HG02870 (cell line): Measurements from ENCODE around the gene CLMN.

Source experiments
- ATAC-seq: cut with Tn5 transposase; IDR thresholded peaks from one replicate; pipeline ENCODE4 v1.9.1; 2021; ENCODE audit warnings: mild to moderate bottlenecking, moderate library complexity; ENCODE audit not compliant: unreplicated experiment

The CLMN gene

DNA sequence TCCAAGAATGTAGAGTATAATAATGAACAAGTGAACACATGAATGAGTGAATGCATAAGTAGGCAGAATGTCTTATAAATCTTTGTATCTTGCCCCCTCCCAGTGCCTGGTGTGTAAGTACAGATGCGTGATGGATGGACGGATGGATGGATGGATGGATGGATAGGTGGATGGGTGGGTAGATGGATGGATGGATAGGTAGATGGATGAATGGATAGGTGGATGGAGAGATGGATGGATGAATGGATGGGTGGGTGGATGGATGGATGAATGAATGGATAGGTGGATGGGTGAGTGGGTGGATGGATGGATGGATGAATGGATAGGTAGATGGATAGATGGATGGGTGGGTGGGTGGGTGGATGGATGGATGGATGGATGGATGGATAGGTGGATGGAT, 74.4 kb downstream of the CLMN start:
- no peak for ATAC-seq

DNA sequence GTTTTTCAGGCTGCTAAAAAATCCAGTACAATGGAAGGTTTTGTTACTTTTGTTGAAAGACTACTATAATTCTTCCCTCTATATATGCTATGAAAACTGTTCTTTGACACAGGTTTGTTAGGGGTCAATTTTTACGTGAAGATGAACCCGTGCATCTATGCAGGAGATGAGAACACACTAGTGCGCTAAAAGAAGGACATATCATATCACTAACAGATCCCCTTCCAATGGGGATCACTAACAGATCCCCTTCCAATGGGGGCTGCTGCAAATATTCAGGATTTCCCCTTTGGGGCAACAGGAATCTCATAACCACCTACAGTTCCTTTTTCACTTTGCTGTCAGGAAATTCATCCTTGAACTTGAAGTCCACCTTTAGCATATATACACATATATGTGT, 75.1 kb downstream of the CLMN start:
- no peak for ATAC-seq

- ATAC-seq = no peak
These were observed 76.8 kb downstream of the CLMN start for GRCh38 chr14:95242870-95243269.

- no peak for ATAC-seq
These were observed 78.6 kb downstream of the CLMN start for GRCh38 chr14:95240859-95241813.

GRCh38 chr14:95238487-95239298, 81.0 kb downstream of the CLMN start:
- ATAC-seq = no peak

GRCh38 chr14:95237958-95238340, 81.8 kb downstream of the CLMN start:
- ATAC-seq = no peak

- ATAC-seq = no peak
These were observed 82.4 kb downstream of the CLMN start for GRCh38 chr14:95237121-95237957.

DNA sequence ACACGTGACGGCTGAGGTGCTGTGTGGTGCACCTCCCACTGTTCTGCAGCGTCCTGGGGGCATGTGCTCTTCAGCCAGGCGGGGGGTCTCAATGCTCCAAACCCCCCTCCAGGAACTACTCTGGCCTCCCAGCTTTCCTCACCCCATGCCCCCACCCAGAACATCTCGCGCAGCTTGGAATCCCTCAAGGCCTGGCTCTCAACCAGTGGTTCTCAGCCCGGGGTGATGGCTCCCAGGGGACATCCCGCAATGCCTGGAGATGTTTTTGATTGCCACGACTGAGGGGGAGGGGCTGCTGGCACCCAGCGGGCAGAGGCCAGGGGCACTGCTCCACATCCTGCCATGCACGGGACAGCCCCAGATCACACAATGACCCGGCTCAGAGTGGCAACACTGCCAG, 83.5 kb downstream of the CLMN start:
- ATAC-seq = no peak

DNA sequence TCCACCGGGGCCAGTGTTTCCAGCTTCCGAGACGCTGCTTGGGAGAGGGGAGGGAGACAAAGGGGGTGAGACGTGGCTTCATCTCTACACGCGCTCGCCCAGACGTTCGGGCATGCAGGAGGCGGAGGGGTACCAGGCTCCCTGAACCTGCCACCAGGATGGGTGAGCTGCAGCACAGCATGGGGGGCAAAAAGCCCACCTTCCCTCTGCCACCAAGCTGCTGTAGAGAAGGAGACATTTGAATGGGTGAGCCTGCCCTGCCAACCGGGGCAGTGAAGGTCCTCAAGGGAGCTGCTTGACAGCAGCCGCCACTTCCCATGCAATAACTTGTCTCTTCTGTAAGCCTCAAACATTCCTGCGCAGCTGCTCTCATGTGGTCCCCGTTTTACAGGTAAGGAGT, 83.9 kb downstream of the CLMN start:
- ATAC-seq = no peak

DNA sequence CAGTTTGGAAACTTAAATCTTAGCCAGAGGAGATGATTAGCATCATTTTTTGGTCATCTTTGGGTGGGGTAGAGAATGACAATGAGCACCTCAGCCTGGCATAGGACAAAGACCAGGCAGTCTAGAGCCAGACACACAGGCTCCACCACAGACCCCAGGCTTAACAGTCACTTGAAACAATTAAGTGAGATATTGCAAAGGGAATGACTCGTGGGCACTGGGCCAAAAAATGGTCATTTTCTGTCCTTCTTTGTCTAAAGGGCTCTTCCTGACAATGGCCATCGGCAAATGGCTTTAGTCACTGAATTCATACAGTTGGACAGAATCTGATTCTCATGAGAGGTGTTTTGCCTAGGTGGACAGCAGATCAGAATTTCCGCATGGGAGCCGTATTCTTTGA, 84.4 kb downstream of the CLMN start:
- ATAC-seq = no peak

GRCh38 chr14:95234426-95234825, 85.3 kb downstream of the CLMN start:
- no peak for ATAC-seq

- ATAC-seq = peak; percentile 95
These were observed 85.9 kb downstream of the CLMN start for GRCh38 chr14:95233702-95234241.

DNA sequence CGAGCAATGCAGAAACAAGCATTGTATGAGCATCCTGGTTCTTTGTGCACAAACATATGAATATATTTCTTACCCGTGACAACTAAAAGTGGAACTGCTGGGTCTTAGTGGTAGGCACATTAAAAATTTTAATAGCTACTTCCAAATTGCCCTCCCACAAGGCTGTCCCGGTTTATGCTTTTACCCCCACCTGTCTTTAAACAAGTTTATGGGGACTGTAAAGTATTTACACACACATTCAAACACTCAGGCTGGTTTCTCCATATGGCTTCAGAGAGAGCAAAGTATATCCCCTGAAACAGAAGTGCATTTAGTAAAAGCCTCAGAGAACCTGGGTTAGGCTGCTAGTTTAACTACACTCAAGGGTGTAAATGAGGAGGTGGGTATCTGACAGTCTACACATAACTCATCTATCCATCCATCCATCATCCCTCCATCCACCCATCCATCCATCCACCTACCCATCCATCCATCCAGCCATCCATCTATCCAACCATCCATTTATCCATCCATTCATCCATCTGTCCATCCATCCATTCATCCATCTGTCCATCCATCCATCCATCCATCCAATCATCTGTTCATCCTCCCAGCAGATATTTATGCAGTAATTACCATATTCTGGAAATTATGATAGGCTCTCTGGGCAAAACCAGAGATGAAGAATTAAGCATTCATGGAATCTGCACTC, 86.7 kb downstream of the CLMN start:
- ATAC-seq = no peak

- ATAC-seq = no peak
These were observed 87.6 kb downstream of the CLMN start for GRCh38 chr14:95231966-95232633.

- ATAC-seq = no peak
These were observed 90.0 kb downstream of the CLMN start for GRCh38 chr14:95229749-95230148.

GRCh38 chr14:95228240-95228639, 91.5 kb downstream of the CLMN start:
- ATAC-seq = no peak

DNA sequence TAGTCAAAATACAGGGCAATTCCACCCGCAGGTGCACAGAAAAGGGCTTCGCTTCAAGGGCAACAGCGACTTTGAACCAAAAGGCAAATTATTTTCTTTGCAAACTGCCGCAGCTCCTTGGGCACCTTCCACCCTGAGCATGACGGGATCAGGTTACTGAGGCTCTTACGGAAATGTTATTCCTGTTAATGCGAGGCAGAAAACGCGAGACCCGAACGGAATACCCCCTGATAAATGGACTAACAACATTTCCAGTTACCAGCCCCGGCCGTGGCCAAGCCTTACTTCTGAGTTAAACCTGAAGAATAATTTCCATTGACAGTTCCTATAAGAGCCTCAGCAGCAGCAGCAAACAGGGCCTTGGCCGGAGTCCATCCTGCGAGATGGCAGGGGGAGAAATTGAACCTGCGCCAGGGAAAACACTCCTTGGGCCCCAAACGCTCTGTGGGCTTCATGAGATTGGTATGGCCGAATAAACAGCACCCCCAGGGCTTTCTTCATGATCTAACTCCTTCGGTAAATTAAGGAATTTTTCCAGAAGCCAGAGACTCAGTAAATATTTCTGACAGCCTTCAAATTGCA, 92.3 kb downstream of the CLMN start:
- no peak for ATAC-seq

DNA sequence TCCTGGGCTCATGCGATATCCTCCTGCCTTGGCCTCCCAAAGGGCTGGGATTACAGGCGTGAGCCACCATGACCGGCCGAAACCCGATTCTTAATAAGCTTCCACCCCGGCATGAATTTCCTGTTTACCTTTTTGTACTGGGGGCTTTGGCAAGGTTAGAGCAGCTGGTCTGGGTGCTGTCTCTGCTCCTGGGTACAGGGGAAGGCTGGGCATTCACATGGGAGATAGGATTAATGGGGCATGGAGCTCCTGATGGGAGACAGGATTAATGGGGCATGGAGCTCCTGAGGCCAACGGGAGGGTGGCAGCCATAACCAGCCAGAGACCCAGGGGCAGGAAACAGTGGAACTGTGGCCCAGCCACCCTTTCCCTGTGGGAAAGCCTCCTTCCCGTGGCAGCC, 92.9 kb downstream of the CLMN start:
- ATAC-seq = no peak

- no peak for ATAC-seq
These were observed 94.3 kb downstream of the CLMN start for GRCh38 chr14:95225251-95225887.
